ENCODE results near the gene METTL13.
A peak's percentile ranks its signal among the peaks of the same experiment; 100 is the strongest.

The METTL13 gene

GRCh38 chr1:171741872-171742576 is 39.4 kb upstream of the METTL13 start, which contains the start of gene VAMP4 (continued):
- no peak for TF ChIP-seq ZNF362 (tag by site-specific recombination; IDR thresholded peaks at IDR 0.05)
- TF ChIP-seq ZNF580 (tag by site-specific recombination; IDR thresholded peaks at IDR 0.05), result 0 out of 2 replicates have a peak, but pooled peaks have one; percentile 19
- TF ChIP-seq ZBTB6 (tag by site-specific recombination; IDR thresholded peaks at IDR 0.05), result peak; percentile 67; the same call in 1 of the 2 replicates
- TF ChIP-seq ZNF335 (tag by site-specific recombination; conservative IDR thresholded peaks at IDR 0.05), result no peak
- no peak for TF ChIP-seq ZNF549 (tag by site-specific recombination; IDR thresholded peaks at IDR 0.05)
- TF ChIP-seq ZNF76 (tag by site-specific recombination; IDR thresholded peaks at IDR 0.05; ENCODE audit: borderline replicate concordance, low read depth), result no peak; the same call in none of the 2 replicates
- peak; percentile 28; the same call in 1 of the 2 replicates for TF ChIP-seq ZNF664 (tag by site-specific recombination; IDR thresholded peaks at IDR 0.05)
- 0 out of 2 replicates have a peak, but pooled peaks have one; percentile 2 for TF ChIP-seq OSR2 (tag by site-specific recombination; IDR thresholded peaks at IDR 0.05)
- peak; percentile 94 for TF ChIP-seq KLF8 (tag by site-specific recombination; IDR thresholded peaks at IDR 0.05)
- TF ChIP-seq ZNF324 (tag by site-specific recombination; IDR thresholded peaks at IDR 0.05), result peak; percentile 81; the same call in 1 of the 2 replicates
- peak; percentile 78 for TF ChIP-seq SP2 (tag by site-specific recombination; IDR thresholded peaks at IDR 0.05)
- TF ChIP-seq ZNF423 (tag by site-specific recombination; IDR thresholded peaks at IDR 0.05), result no peak
- TF ChIP-seq ZNF366 (tag by site-specific recombination; conservative IDR thresholded peaks at IDR 0.05), result peak; percentile 69; the same call in 1 of the 2 replicates
- peak; percentile 79 for TF ChIP-seq ZSCAN30 (tag by site-specific recombination; IDR thresholded peaks at IDR 0.05)
- TF ChIP-seq ZNF2 (tag by site-specific recombination; IDR thresholded peaks at IDR 0.05), result 0 out of 2 replicates have a peak, but pooled peaks have one; percentile 39
- no peak for TF ChIP-seq ZNF677 (tag by site-specific recombination; IDR thresholded peaks at IDR 0.05)
- TF ChIP-seq ZBTB21 (tag by site-specific recombination; IDR thresholded peaks at IDR 0.05), result no peak; the same call in 1 of the 2 replicates
- peak; percentile 65 for TF ChIP-seq ZBTB26 (tag by site-specific recombination; optimal IDR thresholded peaks at IDR 0.05)
- no peak for TF ChIP-seq ZNF133 (tag by site-specific recombination; IDR thresholded peaks at IDR 0.05)
- TF ChIP-seq PATZ1 (tag by site-specific recombination; IDR thresholded peaks at IDR 0.05), result no peak; the same call in 1 of the 2 replicates
- peak; percentile 63 for TF ChIP-seq ZNF692 (tag by site-specific recombination; IDR thresholded peaks at IDR 0.05)
- TF ChIP-seq ZNF24 (tag by site-specific recombination; IDR thresholded peaks at IDR 0.05), result peak; percentile 75; the same call in 1 of the 2 replicates
- peak; percentile 71; the same call in 1 of the 2 replicates for TF ChIP-seq ZBTB20 (tag by site-specific recombination; IDR thresholded peaks at IDR 0.05)
- TF ChIP-seq EGR2 (tag by site-specific recombination; IDR thresholded peaks at IDR 0.05; ENCODE audit: low read depth), result peak; percentile 61
- 0 out of 2 replicates have a peak, but pooled peaks have one; percentile 17 for TF ChIP-seq TRIM28 (IDR thresholded peaks at IDR 0.05; ENCODE audit: borderline replicate concordance, low read length)
- TF ChIP-seq ZNF416 (tag by site-specific recombination; IDR thresholded peaks at IDR 0.05), result no peak
- no peak for TF ChIP-seq ZNF26 (tag by site-specific recombination; IDR thresholded peaks at IDR 0.05)
- TF ChIP-seq ZNF223 (tag by site-specific recombination; IDR thresholded peaks at IDR 0.05), result no peak
- TF ChIP-seq ZNF639 (tag by site-specific recombination; IDR thresholded peaks at IDR 0.05), result peak; percentile 57; the same call in 1 of the 2 replicates

Measured in HEK293 (cell line).